ENCODE data around the gene TIMM17B. TPM values are rescaled to one million over a fixed set of nuclear protein-coding genes. Genes with fewer than 3 reads are reported as not detected.

The TIMM17B gene
- total RNA-seq: 10 to 100 TPM in 3 of 4 donors, 1 to 10 TPM in 1; 4.1 to 29.5 (median 17.2) TPM

GRCh38 chrX:48897625-48898306, at the start of gene TIMM17B, which contains the start of gene PQBP1:
TIMM17B (minus strand) TSS chrX:48897768; CDS start chrX:48897749, 19 bp downstream.
PQBP1 (plus strand) TSS chrX:48897930; CDS start chrX:48898510, 580 bp downstream.
- H3K27ac ChIP-seq: peak within 1 kb of the TSS; percentile 86 to 95
- no peaks in the 10 kb centered on the region for H3K9me3 ChIP-seq
- DNase-seq: peak; percentile 88 to 90
- no peaks in the 10 kb centered on the region for H3K4me1 ChIP-seq
- peak; percentile 71 to 83 for TF ChIP-seq POLR2A (IDR thresholded peaks at IDR 0.05)
- TF ChIP-seq, protein P1, sequence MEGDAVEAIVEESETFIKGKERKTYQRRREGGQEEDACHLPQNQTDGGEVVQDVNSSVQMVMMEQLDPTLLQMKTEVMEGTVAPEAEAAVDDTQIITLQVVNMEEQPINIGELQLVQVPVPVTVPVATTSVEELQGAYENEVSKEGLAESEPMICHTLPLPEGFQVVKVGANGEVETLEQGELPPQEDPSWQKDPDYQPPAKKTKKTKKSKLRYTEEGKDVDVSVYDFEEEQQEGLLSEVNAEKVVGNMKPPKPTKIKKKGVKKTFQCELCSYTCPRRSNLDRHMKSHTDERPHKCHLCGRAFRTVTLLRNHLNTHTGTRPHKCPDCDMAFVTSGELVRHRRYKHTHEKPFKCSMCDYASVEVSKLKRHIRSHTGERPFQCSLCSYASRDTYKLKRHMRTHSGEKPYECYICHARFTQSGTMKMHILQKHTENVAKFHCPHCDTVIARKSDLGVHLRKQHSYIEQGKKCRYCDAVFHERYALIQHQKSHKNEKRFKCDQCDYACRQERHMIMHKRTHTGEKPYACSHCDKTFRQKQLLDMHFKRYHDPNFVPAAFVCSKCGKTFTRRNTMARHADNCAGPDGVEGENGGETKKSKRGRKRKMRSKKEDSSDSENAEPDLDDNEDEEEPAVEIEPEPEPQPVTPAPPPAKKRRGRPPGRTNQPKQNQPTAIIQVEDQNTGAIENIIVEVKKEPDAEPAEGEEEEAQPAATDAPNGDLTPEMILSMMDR (IDR thresholded peaks at IDR 0.05): no peak
- H3K27me3 ChIP-seq: no peaks in the 10 kb centered on the region
- H3K36me3 ChIP-seq: no peaks in the 10 kb centered on the region
- peak within 1 kb of the TSS; percentile 54 to 59 for H3K4me3 ChIP-seq
- intact Hi-C loops (cut with DNase I; ENCODE audit: low total_unique reads): no loop called here

GRCh38 chrX:48945517-48946348, 48.2 kb upstream of the TIMM17B start:
- no peaks in the 10 kb centered on the region for H3K36me3 ChIP-seq
- TF ChIP-seq, protein P1 (IDR thresholded peaks at IDR 0.05): peak; percentile 39 to 59 (median 48)
- no peak for TF ChIP-seq POLR2A (IDR thresholded peaks at IDR 0.05)
- intact Hi-C loops (cut with DNase I; ENCODE audit: low total_unique reads): no loop called here
- no peak overlapping the region for H3K27ac ChIP-seq
- H3K4me1 ChIP-seq: no peaks in the 10 kb centered on the region
- H3K27me3 ChIP-seq: no peaks in the 10 kb centered on the region
- no peak overlapping the region for H3K4me3 ChIP-seq
- DNase-seq: peak; percentile 31 to 35
- no peaks in the 10 kb centered on the region for H3K9me3 ChIP-seq

DNA sequence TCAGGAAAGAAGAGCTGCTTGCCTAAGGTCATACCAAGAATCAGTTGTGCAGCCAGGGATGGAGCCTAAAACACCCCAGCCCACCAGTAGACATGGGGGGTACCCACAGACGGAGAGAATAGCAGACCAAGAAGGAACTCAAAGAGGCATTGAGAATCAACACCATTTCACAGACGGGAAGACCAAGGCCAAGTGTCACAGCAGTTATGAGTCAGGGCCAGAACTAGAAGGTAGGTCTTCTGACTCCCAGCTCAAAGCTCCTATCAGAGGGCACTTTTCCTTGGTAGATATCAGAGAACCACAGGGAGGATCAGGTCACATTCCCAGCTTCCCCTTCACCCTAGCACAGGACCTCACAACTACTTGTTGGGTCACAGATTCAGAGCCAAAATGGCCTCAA, 45.3 kb upstream of the TIMM17B start:
- no peaks in the 10 kb centered on the region for H3K4me1 ChIP-seq
- intact Hi-C loops (cut with DNase I; ENCODE audit: low total_unique reads): no loop called here
- TF ChIP-seq, protein P1 (IDR thresholded peaks at IDR 0.05): no peak
- TF ChIP-seq POLR2A (IDR thresholded peaks at IDR 0.05): no peak
- no peak overlapping the region for H3K4me3 ChIP-seq
- H3K9me3 ChIP-seq: no peaks in the 10 kb centered on the region
- H3K27me3 ChIP-seq: no peaks in the 10 kb centered on the region
- H3K36me3 ChIP-seq: no peaks in the 10 kb centered on the region
- H3K27ac ChIP-seq: no peak overlapping the region
- DNase-seq: no peak

DNA sequence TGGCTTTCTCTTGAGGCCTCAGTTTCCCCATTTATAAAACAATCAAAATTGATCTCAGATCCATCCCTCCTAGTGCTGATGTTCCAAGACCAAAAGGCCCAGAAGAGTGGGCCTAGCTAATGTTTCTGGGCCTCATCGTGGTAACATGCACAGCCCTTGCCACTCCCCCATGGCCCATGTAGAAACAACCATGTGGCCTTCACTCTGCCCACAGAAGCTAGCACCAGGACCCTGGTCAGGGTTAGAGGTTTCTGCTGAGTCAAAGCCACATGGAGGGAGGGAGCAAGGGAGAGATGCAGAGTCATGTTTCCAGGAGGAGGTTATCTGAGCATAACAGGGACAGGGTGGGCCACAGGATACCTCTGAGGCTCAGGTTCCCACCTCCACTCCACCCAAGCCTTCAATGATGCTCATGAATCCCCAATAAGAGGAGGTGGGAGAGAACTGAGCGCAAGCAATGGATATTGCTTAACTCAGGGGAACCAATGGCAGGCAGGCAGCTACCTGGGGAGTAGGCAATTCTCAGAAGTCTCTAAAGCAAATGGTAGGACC, 42.9 kb upstream of the TIMM17B start:
- DNase-seq: no peak
- intact Hi-C loops (cut with DNase I; ENCODE audit: low total_unique reads): no loop called here
- no peak overlapping the region for H3K4me3 ChIP-seq
- no peak overlapping the region for H3K27ac ChIP-seq
- no peaks in the 10 kb centered on the region for H3K4me1 ChIP-seq
- no peaks in the 10 kb centered on the region for H3K27me3 ChIP-seq
- no peak for TF ChIP-seq POLR2A (IDR thresholded peaks at IDR 0.05)
- TF ChIP-seq, protein P1 (IDR thresholded peaks at IDR 0.05): no peak
- no peaks in the 10 kb centered on the region for H3K9me3 ChIP-seq
- H3K36me3 ChIP-seq: no peaks in the 10 kb centered on the region
